WTC11 (cell line): ENCODE data around the gene FBXO40.

ENCODE experiments used
- CREB1 ChIP-seq: sonication (generic); formaldehyde crosslinking; IDR thresholded peaks from 2 replicates; pipeline ENCODE4 v1.8.0; 2023; ENCODE audit warnings: mild to moderate bottlenecking, missing genetic modification reagents
- CTCF ChIP-seq: fragments of 200-600 bp; IDR thresholded peaks from 2 replicates; pipeline ENCODE4 v1.8.0; 2022; ENCODE audit warnings: antibody characterized with exemption
- ESRRA ChIP-seq: sonication (generic); formaldehyde crosslinking; IDR thresholded peaks from 2 replicates; pipeline ENCODE4 v1.8.1; 2022; ENCODE audit warnings: mild to moderate bottlenecking, missing genetic modification reagents, borderline replicate concordance
- HMGXB4 ChIP-seq: sonication (generic); formaldehyde crosslinking; IDR thresholded peaks from 2 replicates; pipeline ENCODE4 v1.8.1; 2023; ENCODE audit warnings: mild to moderate bottlenecking, moderate library complexity, missing genetic modification reagents
- IRF1 ChIP-seq: sonication (generic); formaldehyde crosslinking; IDR thresholded peaks from 2 replicates; pipeline ENCODE4 v1.8.0; 2023; ENCODE audit warnings: missing genetic modification reagents
- MAX ChIP-seq: sonication (generic); formaldehyde crosslinking; IDR thresholded peaks from 2 replicates; pipeline ENCODE4 v1.8.0; 2022; ENCODE audit warnings: mild to moderate bottlenecking, missing genetic modification reagents
- NFYB ChIP-seq: sonication (generic); formaldehyde crosslinking; conservative IDR thresholded peaks from 2 replicates; pipeline ENCODE4 v1.8.0; 2022; ENCODE audit warnings: low read depth, missing genetic modification reagents
- NR2C2 ChIP-seq: sonication (generic); formaldehyde crosslinking; IDR thresholded peaks from 2 replicates; pipeline ENCODE4 v1.8.0; 2022; ENCODE audit warnings: mild to moderate bottlenecking, missing genetic modification reagents
- TCF7 ChIP-seq: sonication (generic); formaldehyde crosslinking; IDR thresholded peaks from 2 replicates; pipeline ENCODE4 v1.8.0; 2022; ENCODE audit warnings: mild to moderate bottlenecking, low read depth, missing genetic modification reagents, moderate library complexity
- TP53 ChIP-seq: sonication (generic); formaldehyde crosslinking; IDR thresholded peaks from 2 replicates; pipeline ENCODE4 v1.8.1; 2023; ENCODE audit warnings: mild to moderate bottlenecking, missing genetic modification reagents
- USF2 ChIP-seq: sonication (generic); formaldehyde crosslinking; IDR thresholded peaks from 2 replicates; pipeline ENCODE4 v1.8.1; 2023; ENCODE audit warnings: mild to moderate bottlenecking, missing genetic modification reagents, moderate library complexity
- ZNF423 ChIP-seq: fragments of 250-450 bp; sonication (Bioruptor Pico); IDR thresholded peaks from 2 replicates; pipeline ENCODE4 v2.1.2; 2022; ENCODE audit warnings: mild to moderate bottlenecking, moderate library complexity

GRCh38 chr3:121670676-121671075 is 77.5 kb downstream of the FBXO40 start:
- no peak for TF ChIP-seq TP53 (CRISPR knock-in tag)
- TF ChIP-seq CTCF, result no peak
- no peak for TF ChIP-seq CREB1 (CRISPR knock-in tag)
- TF ChIP-seq MAX (CRISPR knock-in tag), result no peak
- TF ChIP-seq TCF7 (CRISPR knock-in tag), result no peak
- TF ChIP-seq ZNF423 (CRISPR knock-in tag), result no peak
- no peak for TF ChIP-seq IRF1 (CRISPR knock-in tag)
- no peak for TF ChIP-seq NFYB (CRISPR knock-in tag)
- TF ChIP-seq USF2, result no peak
- TF ChIP-seq NR2C2 (CRISPR knock-in tag), result no peak
- no peak for TF ChIP-seq ESRRA (CRISPR knock-in tag)
- no peak for TF ChIP-seq HMGXB4
